ENCODE results near the gene NPW. TPM values are rescaled to one million over a fixed set of nuclear protein-coding genes. Genes with fewer than 3 reads are reported as not detected.
A peak's percentile ranks its signal among the peaks of the same experiment; 100 is the strongest.

The NPW gene
- total and polyA plus RNA-seq, 9 of the 15 experiments (the other 6 are each of a cell fraction or from before 2014, with no cell fraction given), result 0.14 to 4.0 (median 2.6) TPM; not detected in 4

- no peak for TF ChIP-seq ZBTB40 (IDR thresholded peaks at IDR 0.05)
- 0 out of 2 replicates have a peak, but pooled peaks have one; percentile 18 for TF ChIP-seq ZBTB40 (CRISPR knock-in tag; IDR thresholded peaks at IDR 0.05)
- no peak for TF ChIP-seq ZNF174 (CRISPR knock-in tag; IDR thresholded peaks at IDR 0.05)
- no peak for TF ChIP-seq EZH2 (IDR thresholded peaks at IDR 0.05; ENCODE audit: borderline replicate concordance, low read depth, low read length)
- TF ChIP-seq CTCFL (IDR thresholded peaks at IDR 0.05; ENCODE audit: borderline replicate concordance, insufficient read depth, low read depth, low read length, poor library complexity, severe bottlenecking), result no peak
- TF ChIP-seq SPI1 (IDR thresholded peaks at IDR 0.05; ENCODE audit: borderline replicate concordance, low read depth, low read length), result peak; percentile 82
- 0 out of 2 replicates have a peak, but pooled peaks have one; percentile 12 for TF ChIP-seq MBD2 (IDR thresholded peaks at IDR 0.05; ENCODE audit: borderline replicate concordance, low read depth)
- no peak for TF ChIP-seq BACH1 (tag; IDR thresholded peaks at IDR 0.05)
- no peak for TF ChIP-seq LARP7 (IDR thresholded peaks at IDR 0.05)
- TF ChIP-seq TFAP4 (CRISPR knock-in tag; IDR thresholded peaks at IDR 0.05; ENCODE audit: borderline replicate concordance), result peak; percentile 50; the same call in 1 of the 2 replicates
- TF ChIP-seq BRCA1 (IDR thresholded peaks at IDR 0.05), result no peak
- no peak for TF ChIP-seq BRCA1 (CRISPR knock-in tag; IDR thresholded peaks at IDR 0.05)
- TF ChIP-seq E2F6 (IDR thresholded peaks at IDR 0.05; ENCODE audit: borderline replicate concordance in 1 of 2, extremely low read depth in 1 of 2, insufficient read depth in 1 of 2, insufficient read length in 1 of 2, low read depth in 1 of 2, low read length in 1 of 2, poor library complexity in 1 of 2, severe bottlenecking in 1 of 2), result no peak
- TF ChIP-seq THRAP3 (IDR thresholded peaks at IDR 0.05; ENCODE audit: borderline replicate concordance), result no peak
These were observed 19.9 kb downstream of the NPW start (continued) for GRCh38 chr16:2039274-2040031.

Data from K562 (cell line).